ENCODE data around the gene WDR38. TPM values are rescaled to one million over a fixed set of nuclear protein-coding genes. Genes with fewer than 3 reads are reported as not detected.

The WDR38 gene
- total and polyA plus RNA-seq, 3 experiments from 2014 or later = not detected

DNA sequence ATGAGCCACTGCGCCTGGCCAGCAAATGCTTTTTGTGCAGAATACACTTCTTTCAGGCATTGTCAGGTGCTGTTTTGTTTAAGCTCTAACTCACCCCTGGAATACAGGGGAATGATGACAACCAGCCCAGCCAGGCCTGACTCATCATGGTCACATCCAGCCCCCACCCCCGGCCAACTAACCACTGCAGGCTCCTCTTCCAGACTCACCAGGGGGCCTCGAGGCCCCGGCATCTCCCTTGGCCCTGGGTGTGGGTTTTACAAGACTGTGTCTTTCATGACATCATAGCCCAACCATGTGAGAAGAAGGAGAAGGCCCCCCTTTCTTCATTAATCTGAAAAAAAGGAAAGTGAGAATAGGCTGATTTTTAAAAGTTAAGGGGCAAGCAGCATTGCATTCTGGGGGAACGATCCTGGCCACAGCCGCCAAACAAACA lies 40.8 kb upstream of the WDR38 start:
- Mint-ChIP-seq H3K9me3 (no peaks in the 10 kb centered on the region), H3K4me3 (no peak overlapping the region), H3K36me3 (no peaks in the 10 kb centered on the region), H3K27me3 (peaks cover 6 to 15% of the 10 kb centered on the region in 2 donors), H3K27ac (no peak overlapping the region), H3K4me1 (no peaks in the 10 kb centered on the region)
- H3K4me3 ChIP-seq (ENCODE audit: low read length) = no peak overlapping the region
- no peaks in the 10 kb centered on the region for H3K36me3 ChIP-seq (ENCODE audit: insufficient read depth, low read length)
- no peak overlapping the region for H3K27ac ChIP-seq (ENCODE audit: low read depth, low read length)
- ChIA-PET POLR2A (no interaction called here), CTCF (no interaction called here)
- no peaks in the 10 kb centered on the region for H3K4me1 ChIP-seq (ENCODE audit: insufficient read depth, low read length)
- H3K9me3 ChIP-seq (ENCODE audit: low read length) = no peaks in the 10 kb centered on the region
- no peaks in the 10 kb centered on the region for H3K27me3 ChIP-seq (ENCODE audit: insufficient read depth, low read length, poor library complexity, severe bottlenecking)
- DNase-seq = no peak

DNA sequence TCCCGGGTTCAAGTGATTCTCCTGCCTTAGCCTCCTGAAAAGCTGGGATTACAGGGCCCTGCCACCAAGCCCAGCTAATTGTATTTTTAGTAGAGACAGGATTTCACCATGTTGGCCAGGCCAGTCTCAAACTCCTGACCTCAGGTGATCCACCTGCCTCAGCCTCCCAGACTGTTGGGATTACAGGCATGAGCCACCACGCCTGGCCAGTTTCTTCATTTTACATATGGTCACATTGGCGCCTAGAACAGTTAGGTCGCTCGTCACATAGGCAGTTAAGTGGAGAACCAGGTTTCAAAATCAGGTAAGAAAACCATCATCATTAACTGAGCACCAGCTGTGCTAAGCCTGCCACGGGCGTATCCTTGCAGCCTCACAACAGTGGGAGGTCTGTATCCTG lies 40.2 kb upstream of the WDR38 start:
- DNase-seq = no peak
- Mint-ChIP-seq H3K9me3 (no peaks in the 10 kb centered on the region), H3K4me3 (no peak overlapping the region), H3K27ac (no peak overlapping the region), H3K27me3 (peaks cover 4 to 15% of the 10 kb centered on the region in 2 donors), H3K36me3 (no peaks in the 10 kb centered on the region), H3K4me1 (no peaks in the 10 kb centered on the region)
- H3K27ac ChIP-seq (ENCODE audit: low read depth, low read length) = no peak overlapping the region
- H3K4me1 ChIP-seq (ENCODE audit: insufficient read depth, low read length) = no peaks in the 10 kb centered on the region
- ChIA-PET CTCF (no interaction called here), POLR2A (no interaction called here)
- no peaks in the 10 kb centered on the region for H3K9me3 ChIP-seq (ENCODE audit: low read length)
- H3K36me3 ChIP-seq (ENCODE audit: insufficient read depth, low read length) = no peaks in the 10 kb centered on the region
- no peaks in the 10 kb centered on the region for H3K27me3 ChIP-seq (ENCODE audit: insufficient read depth, low read length, poor library complexity, severe bottlenecking)
- no peak overlapping the region for H3K4me3 ChIP-seq (ENCODE audit: low read length)

GRCh38 chr9:124813501-124814163 lies 39.6 kb upstream of the WDR38 start:
- Histone ChIP-seq H3K27me3 (ENCODE audit: insufficient read depth, low read length, poor library complexity, severe bottlenecking) (no peaks in the 10 kb centered on the region), H3K9me3 (ENCODE audit: low read length) (no peaks in the 10 kb centered on the region), H3K27ac (ENCODE audit: low read depth, low read length) (no peak overlapping the region), H3K4me1 (ENCODE audit: insufficient read depth, low read length) (no peaks in the 10 kb centered on the region), H3K36me3 (ENCODE audit: insufficient read depth, low read length) (no peaks in the 10 kb centered on the region), H3K4me3 (ENCODE audit: low read length) (no peak overlapping the region)
- Mint-ChIP-seq H3K36me3 (no peaks in the 10 kb centered on the region), H3K27me3 (peaks cover 4 to 15% of the 10 kb centered on the region in 2 donors), H3K4me3 (no peak overlapping the region), H3K27ac (no peak overlapping the region), H3K9me3 (no peaks in the 10 kb centered on the region), H3K4me1 (no peaks in the 10 kb centered on the region)
- ChIA-PET POLR2A (no interaction called here), CTCF (no interaction called here)
- no peak for DNase-seq

- no peaks in the 10 kb centered on the region for H3K36me3 ChIP-seq (ENCODE audit: insufficient read depth, low read length)
- no peak for DNase-seq
- Mint-ChIP-seq H3K27me3 (peaks cover 4 to 17% of the 10 kb centered on the region in 2 donors), H3K4me1 (no peaks in the 10 kb centered on the region), H3K4me3 (no peak overlapping the region), H3K9me3 (no peaks in the 10 kb centered on the region), H3K27ac (no peak overlapping the region), H3K36me3 (no peaks in the 10 kb centered on the region)
- no peaks in the 10 kb centered on the region for H3K4me1 ChIP-seq (ENCODE audit: insufficient read depth, low read length)
- H3K9me3 ChIP-seq (ENCODE audit: low read length) = no peaks in the 10 kb centered on the region
- POLR2A ChIA-PET = no interaction called here
- no peaks in the 10 kb centered on the region for H3K27me3 ChIP-seq (ENCODE audit: insufficient read depth, low read length, poor library complexity, severe bottlenecking)
- CTCF ChIA-PET = no interaction called here
- H3K27ac ChIP-seq (ENCODE audit: low read depth, low read length) = no peak overlapping the region
- no peak overlapping the region for H3K4me3 ChIP-seq (ENCODE audit: low read length)
Measured at GRCh38 chr9:124814164-124814535, 39.1 kb upstream of the WDR38 start.

DNA sequence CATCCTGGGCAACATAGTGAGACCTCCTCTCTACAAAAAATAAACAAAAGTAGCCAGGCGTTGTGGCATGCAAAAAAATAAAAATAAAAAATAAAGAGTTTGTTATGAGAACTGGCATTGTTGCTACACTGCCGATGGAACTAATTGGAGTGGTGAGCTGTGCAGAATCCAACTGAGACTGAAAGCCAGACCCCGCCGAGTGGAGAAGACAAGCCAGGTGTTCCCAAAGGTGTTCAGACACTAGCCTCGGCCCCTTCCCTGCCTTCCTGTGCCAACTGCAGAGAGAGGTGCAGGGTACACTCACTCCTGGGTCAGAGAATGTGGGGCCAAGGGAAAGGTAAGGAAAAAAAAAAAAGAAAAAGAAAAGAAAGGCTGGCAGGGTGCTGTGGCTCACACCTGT lies 37.7 kb upstream of the WDR38 start:
- no peaks in the 10 kb centered on the region for H3K36me3 Mint-ChIP-seq
- Histone ChIP-seq H3K4me1 (ENCODE audit: insufficient read depth, low read length) (no peaks in the 10 kb centered on the region), H3K27ac (ENCODE audit: low read depth, low read length) (no peak overlapping the region), H3K36me3 (ENCODE audit: insufficient read depth, low read length) (no peaks in the 10 kb centered on the region), H3K4me3 (ENCODE audit: low read length) (no peak overlapping the region), H3K27me3 (ENCODE audit: insufficient read depth, low read length, poor library complexity, severe bottlenecking) (no peaks in the 10 kb centered on the region), H3K9me3 (ENCODE audit: low read length) (no peaks in the 10 kb centered on the region)
- DNase-seq = no peak
- H3K9me3 Mint-ChIP-seq = no peaks in the 10 kb centered on the region
- POLR2A ChIA-PET = no interaction called here
- CTCF ChIA-PET = no interaction called here
- H3K4me3 Mint-ChIP-seq = no peak overlapping the region
- no peaks in the 10 kb centered on the region for H3K4me1 Mint-ChIP-seq
- H3K27ac Mint-ChIP-seq = no peak overlapping the region
- peaks cover 4 to 23% of the 10 kb centered on the region in 2 donors for H3K27me3 Mint-ChIP-seq

DNA sequence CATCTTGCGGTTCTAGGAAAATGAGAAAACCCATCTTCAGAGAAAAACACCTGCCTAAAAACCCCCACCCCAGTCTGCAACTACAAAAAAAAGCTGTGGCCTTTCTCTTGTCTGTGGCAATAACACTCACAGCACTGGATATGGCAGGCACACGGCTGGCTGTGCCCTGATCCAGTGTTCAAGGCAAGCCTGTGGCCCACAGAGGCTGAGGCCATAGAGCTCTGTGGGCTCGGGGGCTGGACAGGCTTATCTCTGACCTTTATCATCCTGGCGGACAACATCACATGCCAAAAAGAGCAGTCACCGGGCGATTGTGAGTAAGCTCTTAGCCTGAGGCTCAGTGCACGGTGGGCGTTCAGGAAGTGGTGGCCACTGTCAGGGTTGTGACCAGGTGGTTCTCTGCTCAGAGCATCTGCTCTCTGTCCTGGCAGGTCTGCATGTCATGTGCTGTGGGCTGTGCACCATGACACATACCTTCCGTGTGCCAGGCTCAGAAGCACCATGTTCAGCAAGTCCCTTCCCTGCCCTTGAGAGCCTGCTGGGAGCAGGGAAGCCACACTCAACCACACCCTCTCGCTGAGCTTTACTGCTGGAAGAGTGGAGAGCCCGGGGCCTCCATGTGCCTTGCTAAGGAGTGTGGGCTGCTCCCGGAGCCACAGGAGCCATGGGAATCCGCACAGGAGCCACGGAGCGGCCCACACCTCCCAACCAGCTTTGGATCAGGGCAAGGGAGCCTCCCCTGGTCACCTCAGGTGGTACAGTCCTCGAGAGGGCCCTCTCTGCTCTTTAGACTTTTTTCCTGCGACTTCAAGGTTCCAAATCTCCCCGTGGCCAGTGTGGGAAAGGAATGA lies 34.6 kb upstream of the WDR38 start:
- Mint-ChIP-seq H3K36me3 (no peaks in the 10 kb centered on the region), H3K27me3 (peaks cover 4 to 38% of the 10 kb centered on the region in 2 donors), H3K27ac (no peak overlapping the region), H3K9me3 (no peaks in the 10 kb centered on the region), H3K4me1 (no peaks in the 10 kb centered on the region), H3K4me3 (no peak overlapping the region)
- no peaks in the 10 kb centered on the region for H3K9me3 ChIP-seq (ENCODE audit: low read length)
- POLR2A ChIA-PET = no interaction called here
- H3K36me3 ChIP-seq (ENCODE audit: insufficient read depth, low read length) = no peaks in the 10 kb centered on the region
- DNase-seq = no peak
- no peaks in the 10 kb centered on the region for H3K27me3 ChIP-seq (ENCODE audit: insufficient read depth, low read length, poor library complexity, severe bottlenecking)
- peak overlapping the region; percentile 31 for H3K27ac ChIP-seq (ENCODE audit: low read depth, low read length)
- H3K4me1 ChIP-seq (ENCODE audit: insufficient read depth, low read length) = no peaks in the 10 kb centered on the region
- H3K4me3 ChIP-seq (ENCODE audit: low read length) = no peak overlapping the region
- CTCF ChIA-PET = interaction anchor here (1.3 to 1.4 kb wide), 2 partner anchors 22 to 34 kb away, joined by 3 read pairs; partner anchors contain the start of gene WDR38

DNA sequence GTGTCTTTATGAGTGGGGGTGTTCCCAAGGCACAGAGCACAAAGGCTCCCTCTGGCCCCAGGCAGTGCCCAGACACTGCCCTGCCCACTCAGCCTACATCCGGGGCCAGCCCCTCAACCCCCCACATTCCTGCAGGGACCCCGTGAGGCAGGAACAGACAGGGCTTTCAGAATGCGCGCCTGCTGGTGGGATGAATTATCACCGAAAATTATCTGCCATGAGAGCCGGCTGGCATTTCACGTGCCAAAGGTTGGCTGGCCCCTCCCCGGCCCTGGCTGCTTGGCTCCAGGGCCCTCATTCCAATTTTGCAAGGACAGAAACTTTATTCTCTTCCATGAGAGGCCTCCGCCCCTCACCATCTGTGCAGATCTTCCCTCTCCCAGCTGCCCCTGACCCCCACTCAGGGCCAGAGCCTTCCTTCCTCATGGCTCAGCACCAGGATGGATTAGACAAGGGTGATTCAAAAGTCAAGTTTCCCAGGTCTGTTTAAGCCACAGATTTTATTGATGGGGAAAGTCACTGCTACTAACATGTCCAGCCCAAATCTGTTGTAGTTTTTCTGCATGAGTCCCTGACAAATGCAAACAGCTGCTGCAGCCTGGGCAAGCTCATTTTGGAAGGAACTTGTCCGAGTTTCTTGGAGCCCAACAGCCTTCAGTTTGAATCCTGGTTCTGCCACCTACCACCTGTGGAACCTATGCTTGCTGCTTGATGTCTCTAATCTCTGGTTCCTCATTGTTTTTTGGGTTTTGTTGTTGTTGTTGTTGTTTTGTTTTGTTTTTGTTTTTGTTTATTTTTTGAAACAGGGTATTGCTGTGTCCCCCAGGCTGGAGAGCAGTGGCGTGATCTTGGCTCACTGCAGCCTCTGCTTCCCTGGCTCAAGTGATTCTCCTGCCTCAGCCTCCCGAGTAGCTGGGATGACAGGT lies 32.3 kb upstream of the WDR38 start:
- no peak overlapping the region for H3K27ac Mint-ChIP-seq
- no peak overlapping the region for H3K4me3 Mint-ChIP-seq
- no peaks in the 10 kb centered on the region for H3K9me3 ChIP-seq (ENCODE audit: low read length)
- H3K4me1 ChIP-seq (ENCODE audit: insufficient read depth, low read length) = no peaks in the 10 kb centered on the region
- no peak overlapping the region for H3K4me3 ChIP-seq (ENCODE audit: low read length)
- POLR2A ChIA-PET = no interaction called here
- H3K27ac ChIP-seq (ENCODE audit: low read depth, low read length) = no peak overlapping the region
- no peaks in the 10 kb centered on the region for H3K9me3 Mint-ChIP-seq
- H3K27me3 ChIP-seq (ENCODE audit: insufficient read depth, low read length, poor library complexity, severe bottlenecking) = no peaks in the 10 kb centered on the region
- peaks cover 0 to 38% of the 10 kb centered on the region in 2 donors for H3K27me3 Mint-ChIP-seq
- no peaks in the 10 kb centered on the region for H3K36me3 ChIP-seq (ENCODE audit: insufficient read depth, low read length)
- no peaks in the 10 kb centered on the region for H3K4me1 Mint-ChIP-seq
- H3K36me3 Mint-ChIP-seq = no peaks in the 10 kb centered on the region
- CTCF ChIA-PET = no interaction called here
- DNase-seq = no peak

Measured in CD8-positive, alpha-beta memory T cell (primary cell).